ENCODE measurements around the gene BORCS6. TPM values are rescaled to one million over a fixed set of nuclear protein-coding genes. Genes with fewer than 3 reads are reported as not detected.
A peak's percentile ranks its signal among the peaks of the same experiment; 100 is the strongest.

The BORCS6 gene
- total RNA-seq, 4 donors from 2014 or later, result 22.0 to 26.6 (median 25.0) TPM

- intact Hi-C loops (cut with DNase I; ENCODE audit: low total_unique reads), result no loop called here
- H3K4me3 ChIP-seq (ENCODE audit: low read depth, poor library complexity, severe bottlenecking), result peak overlapping the region; percentile 77
- TF ChIP-seq, protein P1, sequence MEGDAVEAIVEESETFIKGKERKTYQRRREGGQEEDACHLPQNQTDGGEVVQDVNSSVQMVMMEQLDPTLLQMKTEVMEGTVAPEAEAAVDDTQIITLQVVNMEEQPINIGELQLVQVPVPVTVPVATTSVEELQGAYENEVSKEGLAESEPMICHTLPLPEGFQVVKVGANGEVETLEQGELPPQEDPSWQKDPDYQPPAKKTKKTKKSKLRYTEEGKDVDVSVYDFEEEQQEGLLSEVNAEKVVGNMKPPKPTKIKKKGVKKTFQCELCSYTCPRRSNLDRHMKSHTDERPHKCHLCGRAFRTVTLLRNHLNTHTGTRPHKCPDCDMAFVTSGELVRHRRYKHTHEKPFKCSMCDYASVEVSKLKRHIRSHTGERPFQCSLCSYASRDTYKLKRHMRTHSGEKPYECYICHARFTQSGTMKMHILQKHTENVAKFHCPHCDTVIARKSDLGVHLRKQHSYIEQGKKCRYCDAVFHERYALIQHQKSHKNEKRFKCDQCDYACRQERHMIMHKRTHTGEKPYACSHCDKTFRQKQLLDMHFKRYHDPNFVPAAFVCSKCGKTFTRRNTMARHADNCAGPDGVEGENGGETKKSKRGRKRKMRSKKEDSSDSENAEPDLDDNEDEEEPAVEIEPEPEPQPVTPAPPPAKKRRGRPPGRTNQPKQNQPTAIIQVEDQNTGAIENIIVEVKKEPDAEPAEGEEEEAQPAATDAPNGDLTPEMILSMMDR (IDR thresholded peaks at IDR 0.05), result peak in 1 of 3 donors; percentile 37
- TF ChIP-seq POLR2A (IDR thresholded peaks at IDR 0.05), result no peak
- peak; percentile 94 to 98 for DNase-seq (ENCODE audit: low spot score in 2 of 2)
- 0% methylated on average over 29 to 32 of the region's 32 CpGs for WGBS, 2 donors
Measured at GRCh38 chr17:8186787-8187516, 3.0 kb downstream of the BORCS6 start.

DNA sequence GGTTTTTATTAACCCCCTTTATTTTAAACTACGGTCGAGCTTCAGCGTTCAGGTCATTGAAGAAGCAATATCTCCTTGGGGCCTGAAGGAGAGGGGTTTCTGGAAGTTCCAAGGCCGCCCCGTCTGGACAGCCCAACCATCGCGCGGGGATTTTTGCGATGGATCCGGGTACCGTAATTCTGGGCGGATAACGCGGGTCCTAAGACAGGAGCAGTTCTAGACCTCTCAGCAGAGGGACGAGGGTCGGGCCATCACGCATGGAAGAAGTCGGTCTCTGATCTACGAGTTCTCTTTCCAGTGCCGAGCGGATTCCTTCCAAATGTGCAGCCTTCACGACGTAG lies 3.6 kb downstream of the BORCS6 start:
- DNase-seq (ENCODE audit: low spot score in 2 of 2), result no peak
- peak overlapping the region; percentile 77 for H3K4me3 ChIP-seq (ENCODE audit: low read depth, poor library complexity, severe bottlenecking)
- intact Hi-C loops (cut with DNase I; ENCODE audit: low total_unique reads), result no loop called here
- TF ChIP-seq, protein P1 (IDR thresholded peaks at IDR 0.05), result no peak
- TF ChIP-seq POLR2A (IDR thresholded peaks at IDR 0.05), result no peak
- WGBS, 2 donors, result 0 to 1% methylated on average over 15 to 23 of the region's 23 CpGs

DNA sequence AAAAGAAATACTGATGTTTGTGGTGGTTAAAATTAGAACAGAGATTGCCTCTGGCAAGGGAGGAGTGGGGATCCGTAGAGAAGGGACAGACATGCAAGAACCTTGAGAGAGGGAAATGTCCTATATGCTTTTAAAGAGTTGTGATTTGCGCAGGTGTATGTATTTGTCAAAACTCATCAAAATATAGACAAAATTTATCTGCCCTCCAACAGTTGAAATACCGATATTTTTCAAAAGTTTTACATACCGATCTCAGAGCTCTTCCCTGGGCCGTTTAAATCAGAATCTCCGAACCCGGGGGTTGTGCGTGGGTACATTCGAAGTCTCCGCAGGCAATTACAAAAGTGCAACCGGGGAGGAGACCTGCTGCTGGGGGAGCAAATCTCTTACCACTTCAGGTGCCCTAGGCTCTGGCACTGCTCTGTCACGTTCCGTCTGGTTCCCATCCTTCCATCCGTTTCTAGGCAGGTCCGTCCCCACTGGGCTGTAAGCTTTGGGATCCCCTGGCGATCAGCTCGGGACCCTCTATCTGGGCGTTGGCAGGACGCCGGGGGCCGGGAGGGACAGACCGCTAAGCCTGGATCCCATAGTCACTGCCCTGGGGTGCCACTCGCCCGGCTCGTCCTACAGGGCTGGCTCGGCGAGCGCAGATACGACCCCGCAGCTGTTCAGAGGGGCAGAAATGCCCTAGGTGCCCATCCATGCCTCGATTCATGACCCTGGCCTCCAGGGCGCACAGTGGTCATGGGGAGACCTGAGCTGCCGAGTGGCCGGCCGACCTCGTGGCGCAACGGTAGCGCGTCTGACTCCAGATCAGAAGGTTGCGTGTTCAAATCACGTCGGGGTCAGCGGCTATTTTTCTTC lies 4.2 kb downstream of the BORCS6 start:
- intact Hi-C loops (cut with DNase I; ENCODE audit: low total_unique reads), result no loop called here
- peak overlapping the region; percentile 77 for H3K4me3 ChIP-seq (ENCODE audit: low read depth, poor library complexity, severe bottlenecking)
- WGBS, 2 donors, result 0 to 1% methylated on average over 39 to 43 of the region's 44 CpGs
- DNase-seq (ENCODE audit: low spot score in 2 of 2), result peak; percentile 92 to 99
- TF ChIP-seq, protein P1 (IDR thresholded peaks at IDR 0.05), result no peak
- TF ChIP-seq POLR2A (IDR thresholded peaks at IDR 0.05), result no peak

DNA sequence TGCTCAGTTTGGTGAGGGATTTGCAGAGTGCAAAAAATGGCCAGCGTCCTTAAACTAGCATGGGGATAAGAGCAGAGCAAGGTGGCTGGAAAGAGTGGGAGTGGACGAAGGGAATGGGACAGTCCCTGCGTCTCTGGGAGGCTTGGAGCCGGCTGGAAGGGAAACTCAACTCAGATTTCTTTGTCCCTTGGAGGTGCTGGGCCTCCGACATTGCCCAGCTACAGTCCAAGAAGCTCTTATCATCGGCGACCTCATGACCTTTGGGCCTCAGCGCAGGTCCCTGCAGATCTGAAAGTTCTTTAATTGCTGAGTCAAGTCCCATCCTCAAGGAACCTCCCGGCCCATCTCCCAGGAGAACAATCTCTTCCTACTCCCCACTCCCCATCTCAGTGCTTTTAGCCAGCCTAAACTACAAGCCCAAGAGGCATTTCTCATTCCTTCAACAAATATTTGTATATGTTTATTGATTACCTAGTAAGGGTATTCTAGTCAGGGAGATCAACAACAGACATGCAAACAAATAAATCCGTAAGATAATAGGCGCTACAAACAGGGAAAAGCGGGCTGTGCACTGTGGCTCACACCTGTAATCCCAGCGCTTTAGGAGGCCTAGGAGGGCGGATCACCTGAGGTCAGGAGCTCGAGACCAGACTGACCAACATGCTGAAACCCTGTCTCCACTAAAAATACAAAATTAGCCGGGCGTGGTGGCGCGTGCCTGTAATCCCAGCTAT lies 12.8 kb downstream of the BORCS6 start:
- intact Hi-C loops (cut with DNase I; ENCODE audit: low total_unique reads), result no loop called here
- TF ChIP-seq, protein P1 (IDR thresholded peaks at IDR 0.05), result no peak
- no peak for TF ChIP-seq POLR2A (IDR thresholded peaks at IDR 0.05)
- no peak for DNase-seq (ENCODE audit: low spot score in 2 of 2)
- WGBS, 2 donors, result 73 to 81% methylated on average over 19 of the region's 19 CpGs
- no peak overlapping the region for H3K4me3 ChIP-seq (ENCODE audit: low read depth, poor library complexity, severe bottlenecking)

DNA sequence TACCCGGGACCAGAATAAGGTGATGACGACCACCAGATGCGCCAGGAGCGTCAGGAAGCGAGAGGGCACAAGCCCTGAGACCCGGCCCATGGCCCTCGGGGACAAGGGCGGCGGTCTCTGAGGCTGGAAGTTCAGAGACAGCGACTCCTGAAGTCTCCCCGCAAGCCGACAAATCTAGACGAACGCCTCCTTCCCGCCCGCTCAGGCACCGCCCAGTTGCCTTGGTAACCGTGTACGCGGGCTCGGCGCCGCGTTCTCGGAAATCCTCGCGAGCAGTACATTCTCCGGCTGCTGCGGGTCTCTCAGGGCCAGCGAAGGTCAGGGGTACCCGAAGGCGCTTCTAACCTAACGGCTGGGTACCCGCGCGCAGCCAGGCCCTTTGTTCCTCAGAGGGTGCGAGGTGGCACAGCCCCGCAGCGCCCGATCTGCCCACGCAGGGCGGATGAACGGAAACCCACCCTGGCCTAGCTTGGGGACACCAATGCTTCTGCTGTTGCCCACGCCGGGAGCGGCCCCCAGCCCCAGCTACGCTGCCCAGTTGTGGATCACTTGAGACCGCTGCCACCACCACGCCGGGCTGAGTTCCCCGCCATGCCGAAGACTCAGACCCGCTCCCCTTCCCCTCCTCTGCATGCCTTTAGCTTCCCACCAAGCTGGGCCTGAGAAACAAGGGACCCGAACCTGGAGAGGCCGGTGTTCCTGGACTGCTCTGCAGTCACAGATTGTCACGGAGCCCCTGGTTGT lies 13.6 kb downstream of the BORCS6 start, which contains the start of gene TMEM107:
TMEM107 (minus strand) TSS at position 184 of the 744 bp plus-strand sequence; CDS start at position 90, 94 bp downstream.
- TF ChIP-seq, protein P1 (IDR thresholded peaks at IDR 0.05), result no peak
- TF ChIP-seq POLR2A (IDR thresholded peaks at IDR 0.05), result no peak
- 1 to 3% methylated on average over 35 to 54 of the region's 56 CpGs for WGBS, 2 donors
- H3K4me3 ChIP-seq (ENCODE audit: low read depth, poor library complexity, severe bottlenecking), result peak within 1 kb of the TSS; percentile 24
- intact Hi-C loops (cut with DNase I; ENCODE audit: low total_unique reads), result no loop called here
- DNase-seq (ENCODE audit: low spot score in 2 of 2), result peak; percentile 88 to 97
